Activated CD4-positive, alpha-beta T cell treated with anti-CD3 and anti-CD28 coated beads, Interleukin-2, amount 50 U/mL, for 4 hours (primary cell): ENCODE results near the gene WIF1.
A peak's percentile ranks its signal among the peaks of the same experiment; 100 is the strongest.

Experiments used
- DNase-seq, 2 experiments: peaks; one replicate each; pipeline ENCODE4 v3.0.0-alpha.2; 2020

WIF1 gene, protein sequence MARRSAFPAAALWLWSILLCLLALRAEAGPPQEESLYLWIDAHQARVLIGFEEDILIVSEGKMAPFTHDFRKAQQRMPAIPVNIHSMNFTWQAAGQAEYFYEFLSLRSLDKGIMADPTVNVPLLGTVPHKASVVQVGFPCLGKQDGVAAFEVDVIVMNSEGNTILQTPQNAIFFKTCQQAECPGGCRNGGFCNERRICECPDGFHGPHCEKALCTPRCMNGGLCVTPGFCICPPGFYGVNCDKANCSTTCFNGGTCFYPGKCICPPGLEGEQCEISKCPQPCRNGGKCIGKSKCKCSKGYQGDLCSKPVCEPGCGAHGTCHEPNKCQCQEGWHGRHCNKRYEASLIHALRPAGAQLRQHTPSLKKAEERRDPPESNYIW

DNA sequence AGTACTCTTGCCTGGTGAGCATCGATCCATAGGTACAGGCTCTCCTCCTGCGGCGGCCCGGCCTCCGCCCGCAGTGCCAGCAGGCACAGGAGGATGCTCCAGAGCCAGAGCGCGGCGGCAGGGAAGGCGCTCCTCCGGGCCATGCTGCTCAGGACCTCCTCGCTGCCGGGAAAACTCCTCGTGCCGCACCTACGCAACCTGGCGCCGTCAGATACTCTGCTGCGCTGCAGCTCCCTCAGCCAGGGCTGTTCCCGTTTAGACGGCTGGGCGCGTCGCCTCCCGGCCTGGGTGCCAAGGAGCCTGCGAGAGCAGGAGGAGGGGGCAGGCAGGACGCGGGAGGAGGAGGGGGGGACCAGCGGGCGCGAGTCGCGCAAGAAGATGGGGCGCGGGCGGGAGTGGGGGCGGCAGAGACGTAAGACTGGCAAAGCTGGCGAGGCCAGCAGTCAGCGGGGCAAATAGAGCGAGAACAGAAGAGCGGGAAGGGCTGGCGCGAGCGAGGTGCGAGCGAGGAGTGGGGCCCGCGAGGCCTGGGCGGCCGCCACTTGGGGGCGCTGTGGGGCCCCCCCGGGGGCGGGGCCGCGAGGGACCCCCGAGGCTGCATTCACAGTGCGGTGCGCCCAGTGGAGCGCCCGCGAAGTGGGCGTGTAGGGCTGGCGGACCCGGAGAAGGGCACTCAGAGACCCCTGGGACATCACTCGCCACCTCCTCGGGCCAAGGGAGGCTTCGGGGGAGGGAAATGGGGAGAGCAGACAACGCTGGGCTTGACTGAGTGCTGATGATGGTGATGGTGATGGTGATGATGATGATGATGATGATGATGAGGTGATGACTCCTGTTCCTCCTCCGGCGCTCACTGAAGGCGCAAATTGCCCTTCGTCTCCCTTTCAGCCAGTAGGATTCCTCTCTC lies at the start of gene WIF1:
TSS of gene WIF1 (minus strand) at position 257 of the 907 bp plus-strand sequence. CDS start at position 143, 114 bp downstream.
- DNase-seq: peak; percentile 6 to 17

GRCh38 chr12:65170209-65170881 lies 49.2 kb upstream of the WIF1 start:
- DNase-seq: peak; percentile 57 to 58

DNA sequence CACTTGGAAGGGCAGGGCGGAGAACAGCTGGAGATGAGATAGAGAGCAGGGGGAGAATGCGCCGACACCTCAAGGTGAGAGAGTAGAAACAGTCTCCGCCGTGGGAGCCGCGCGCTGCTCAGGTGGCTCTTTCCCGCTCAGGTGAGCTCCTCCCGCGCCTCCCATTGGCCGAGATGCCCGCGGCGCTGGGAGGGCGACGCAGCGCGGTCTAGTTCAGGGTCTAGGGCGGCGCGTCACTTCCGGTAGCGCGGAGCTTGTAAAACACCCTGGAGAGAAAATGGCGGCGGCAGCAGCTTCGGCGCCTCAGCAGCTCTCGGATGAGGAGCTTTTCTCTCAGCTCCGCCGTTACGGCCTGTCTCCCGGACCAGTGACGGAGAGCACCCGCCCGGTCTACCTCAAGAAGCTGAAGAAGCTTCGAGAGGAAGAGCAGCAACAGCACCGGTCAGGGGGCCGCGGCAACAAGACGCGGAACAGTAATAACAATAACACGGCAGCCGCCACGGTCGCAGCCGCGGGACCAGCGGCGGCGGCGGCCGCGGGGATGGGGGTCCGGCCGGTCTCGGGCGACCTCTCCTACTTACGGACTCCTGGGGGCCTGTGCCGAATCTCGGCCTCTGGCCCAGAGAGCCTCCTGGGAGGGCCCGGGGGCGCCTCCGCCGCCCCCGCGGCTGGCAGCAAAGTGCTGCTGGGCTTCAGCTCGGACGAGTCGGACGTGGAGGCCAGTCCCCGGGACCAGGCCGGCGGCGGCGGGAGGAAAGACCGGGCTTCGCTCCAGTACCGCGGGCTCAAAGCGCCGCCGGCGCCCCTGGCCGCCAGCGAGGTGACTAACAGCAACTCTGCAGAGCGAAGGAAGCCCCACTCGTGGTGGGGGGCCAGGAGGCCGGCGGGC lies 48.5 kb upstream of the WIF1 start, which contains the start of gene LEMD3:
TSS of gene LEMD3 (plus strand) at position 264 of the 889 bp plus-strand sequence. CDS start at position 278, 14 bp downstream.
- DNase-seq: peak; percentile 91 to 93

GRCh38 chr12:65168681-65169319 lies 47.7 kb upstream of the WIF1 start:
- no peak for DNase-seq

GRCh38 chr12:65164774-65165173 lies 43.7 kb upstream of the WIF1 start:
- no peak for DNase-seq

DNA sequence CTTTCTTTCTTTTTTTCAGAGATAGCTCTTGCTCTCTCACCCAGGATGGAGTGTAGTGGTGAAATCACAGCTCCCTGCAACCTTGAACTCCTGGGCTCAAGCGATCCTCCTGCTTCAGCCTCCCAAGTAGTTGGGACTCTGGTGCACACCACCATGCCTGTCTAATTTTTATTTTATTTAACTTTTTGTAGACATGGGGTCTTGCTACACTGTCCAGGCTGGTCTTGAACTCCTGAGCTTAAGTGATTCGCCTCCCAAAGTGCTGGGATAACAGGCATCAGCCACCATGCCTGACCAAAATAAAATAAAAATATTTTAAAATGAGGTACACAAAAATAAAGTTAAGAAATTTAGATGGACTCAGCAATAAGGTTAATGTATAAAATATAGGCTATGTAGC lies 43.1 kb upstream of the WIF1 start:
- DNase-seq: no peak

GRCh38 chr12:65162609-65163008 lies 41.5 kb upstream of the WIF1 start:
- DNase-seq: no peak

- DNase-seq: no peak
These were observed 36.0 kb upstream of the WIF1 start for GRCh38 chr12:65157091-65157490.

- DNase-seq: no peak
These were observed 35.3 kb upstream of the WIF1 start for GRCh38 chr12:65156366-65156841.

DNA sequence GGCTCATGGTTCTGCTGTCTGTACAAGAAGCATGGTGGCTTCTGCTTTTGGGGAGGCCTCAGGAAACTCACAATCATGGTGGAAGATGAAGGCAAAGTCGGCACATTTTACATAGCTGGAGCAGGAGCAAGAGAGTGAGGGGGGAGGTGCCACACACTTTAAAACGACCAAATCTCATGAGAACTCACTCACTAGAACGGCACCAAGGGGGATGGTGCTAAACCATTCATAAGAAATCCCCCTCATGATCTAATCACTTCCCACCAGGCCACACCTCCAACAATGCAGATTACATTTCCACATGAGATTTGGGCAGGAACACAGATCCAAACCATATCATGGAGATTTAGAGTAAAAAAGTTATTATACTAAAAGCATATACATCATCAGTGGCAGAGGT lies 34.7 kb upstream of the WIF1 start:
- no peak for DNase-seq

DNA sequence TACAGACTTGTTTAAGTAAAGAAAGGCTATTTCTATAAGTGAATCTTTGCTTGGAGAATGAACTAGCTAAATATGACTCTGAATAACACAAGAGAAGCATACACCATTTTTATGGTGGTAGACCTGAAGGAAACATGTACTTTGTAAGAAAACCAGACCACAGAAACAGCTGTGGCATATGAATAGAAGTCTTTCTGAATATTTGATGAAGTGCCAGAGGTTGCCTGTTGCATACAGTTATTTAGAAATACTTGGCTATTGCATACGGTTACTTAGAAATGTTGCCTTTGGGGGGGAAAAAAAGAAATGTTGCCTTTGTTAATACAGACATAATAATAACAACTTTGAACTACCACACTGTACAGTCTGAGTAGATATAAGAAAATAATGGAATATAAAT lies 31.5 kb upstream of the WIF1 start:
- DNase-seq: no peak

GRCh38 chr12:65152012-65152411 lies 30.9 kb upstream of the WIF1 start:
- DNase-seq: no peak

DNA sequence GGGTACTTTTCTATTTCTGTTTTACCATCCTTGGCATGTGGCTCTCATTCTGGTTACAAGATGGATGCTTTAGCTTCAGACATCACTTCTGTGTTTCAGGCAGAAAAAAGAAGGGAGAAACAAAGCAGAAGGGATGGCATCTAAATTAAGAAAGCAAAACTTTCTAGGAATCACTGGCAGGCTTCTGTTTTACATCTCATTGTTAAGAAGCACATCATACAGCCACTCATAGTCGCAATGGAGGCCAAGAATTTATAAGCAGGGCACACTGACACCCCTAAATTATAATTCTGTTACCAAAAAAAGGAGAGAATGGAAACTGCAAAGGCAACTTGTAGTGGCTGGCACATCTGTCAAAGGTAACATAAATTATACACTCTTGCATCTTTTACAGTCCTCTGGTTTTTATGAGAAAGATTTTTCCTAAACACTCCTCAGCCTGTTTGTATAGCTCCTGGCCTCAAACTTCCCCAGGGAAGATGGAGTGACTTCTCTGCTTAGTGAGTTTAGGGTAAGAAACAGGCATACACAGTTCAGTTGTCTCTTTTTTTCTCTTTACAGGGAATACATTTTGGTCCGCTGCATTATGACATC lies 26.3 kb upstream of the WIF1 start:
- DNase-seq: no peak

- DNase-seq: no peak
These were observed 19.6 kb upstream of the WIF1 start for GRCh38 chr12:65140738-65141137.

- DNase-seq: no peak
These were observed 18.3 kb upstream of the WIF1 start for GRCh38 chr12:65139389-65139788.

- no peak for DNase-seq
These were observed 12.8 kb upstream of the WIF1 start for GRCh38 chr12:65133879-65134278.

GRCh38 chr12:65126482-65126881 lies 5.4 kb upstream of the WIF1 start:
- DNase-seq: no peak

DNA sequence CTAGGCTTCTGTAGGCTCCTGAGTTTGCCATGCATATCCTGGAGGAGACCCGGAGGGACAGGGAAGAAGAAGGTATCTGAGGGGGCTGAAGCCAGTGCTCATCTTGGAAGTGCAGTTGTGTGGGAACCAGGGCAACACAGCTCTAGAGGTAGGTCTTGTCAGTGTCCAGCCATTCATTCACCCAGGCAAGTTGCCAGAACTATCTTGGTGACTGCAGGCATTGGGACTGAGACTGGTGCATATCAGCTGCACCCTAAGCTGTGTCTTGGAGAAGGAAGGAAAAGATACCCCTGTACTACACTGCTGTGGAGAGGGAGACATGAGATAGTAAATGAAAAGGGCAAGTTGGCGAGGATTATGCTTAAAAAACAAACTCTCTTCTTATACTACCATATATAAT lies 4.9 kb upstream of the WIF1 start:
- DNase-seq: no peak

GRCh38 chr12:65125247-65125646 lies 4.1 kb upstream of the WIF1 start:
- DNase-seq: no peak

DNA sequence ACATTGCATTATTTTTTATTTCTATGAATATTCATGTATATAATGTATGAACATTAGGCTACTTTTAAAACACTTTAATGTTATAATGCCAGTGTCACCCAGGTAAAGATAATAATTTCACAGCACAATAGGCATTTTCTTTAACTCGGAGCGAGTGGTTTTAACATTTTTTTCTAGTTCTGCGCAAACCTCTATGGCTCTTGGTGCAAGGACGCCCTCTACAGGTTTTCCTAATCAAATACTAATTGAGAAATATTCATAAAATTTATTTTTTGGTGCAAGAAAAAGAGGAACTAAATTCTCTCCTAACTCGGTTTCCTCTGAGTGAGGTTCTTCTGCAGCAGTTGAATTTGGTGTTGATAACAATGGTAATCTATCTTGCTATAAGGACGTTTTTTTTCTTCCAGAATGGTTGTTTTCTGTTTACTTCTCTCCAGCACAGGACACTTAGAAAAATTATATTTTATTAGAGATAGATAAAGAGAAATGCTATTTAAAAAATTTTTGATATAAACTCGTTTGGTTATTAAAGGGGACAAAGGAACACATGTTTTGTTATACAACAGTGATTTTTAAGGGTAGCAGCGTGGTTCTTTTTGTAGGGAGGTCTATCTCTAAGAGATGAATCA lies 2.4 kb upstream of the WIF1 start:
- DNase-seq: no peak

GRCh38 chr12:65122703-65123102 lies 1.6 kb upstream of the WIF1 start:
- DNase-seq: no peak
